MCF 10A (cell line): ENCODE results near the gene ELL2. TPM values are rescaled to one million over a fixed set of nuclear protein-coding genes. Genes with fewer than 3 reads are reported as not detected.

Source experiments
- BruUV-seq: library from RNA; stranded (reverse); fragments of 400-500 nt; replicated peaks from 2 replicates; lab custom pipeline; 2021; lab: Mats Ljungman, UMichigan
- CTCF ChIA-PET: fragments of 300-600 bp; sonication (Branson Sonifier 250); formaldehyde crosslinking; extraction: SDS; loops from one replicate; lab custom pipeline; 2021; ENCODE audit warnings: antibody characterized with exemption, inconsistent platforms; lab: Yijun Ruan, JAX
- POLR2A ChIA-PET: fragments of 300-600, 350-650 bp; sonication (Branson Sonifier 250); formaldehyde crosslinking; extraction: SDS; loops from one replicate; lab custom pipeline; 2020; ENCODE audit warnings: antibody characterized with exemption, inconsistent platforms; lab: Yijun Ruan, JAX
- DNase-seq: peaks from one replicate; pipeline ENCODE4 v3.0.0-alpha.2; 2018; ENCODE audit not compliant: unreplicated experiment
- H3K27ac Mint-ChIP-seq: one replicate; pipeline ENCODE4 v1.8.0; 2022; ENCODE audit warnings: mild to moderate bottlenecking, low read depth, mixed read lengths; ENCODE audit not compliant: unreplicated experiment
- H3K27me3 Mint-ChIP-seq: one replicate; pipeline ENCODE4 v1.8.0; 2022; ENCODE audit warnings: mixed read lengths; ENCODE audit not compliant: insufficient read depth, unreplicated experiment
- H3K36me3 Mint-ChIP-seq: one replicate; pipeline ENCODE4 v1.8.0; 2022; ENCODE audit warnings: mild to moderate bottlenecking, moderate library complexity, mixed read lengths; ENCODE audit not compliant: insufficient read depth, unreplicated experiment
- H3K4me1 Mint-ChIP-seq: one replicate; pipeline ENCODE4 v1.8.0; 2022; ENCODE audit warnings: mixed read lengths; ENCODE audit not compliant: insufficient read depth, unreplicated experiment
- H3K4me3 Mint-ChIP-seq: one replicate; pipeline ENCODE4 v1.8.0; 2022; ENCODE audit warnings: mild to moderate bottlenecking, moderate library complexity, mixed read lengths; ENCODE audit not compliant: unreplicated experiment
- H3K9me3 Mint-ChIP-seq: one replicate; pipeline ENCODE4 v1.8.0; 2022; ENCODE audit warnings: mixed read lengths; ENCODE audit not compliant: unreplicated experiment
- intact Hi-C: fragments of 100-400 bp; cut with micrococcal nuclease; formaldehyde crosslinking; loops from 2 replicates; pipeline ENCODE4 v1.14.1; 2022
- total RNA-seq: library from RNA; stranded (reverse); gene quantifications from 2 replicates; pipeline ENCODE4 v1.2.3, GENCODE V29; 2022
- TF ChIP-seq, protein P1 (sequence below): fragments of 200-600 bp; IDR thresholded peaks from one replicate; pipeline ENCODE4 v1.8.0; 2022; ENCODE audit warnings: antibody characterized with exemption, mild to moderate bottlenecking; ENCODE audit not compliant: unreplicated experiment

ELL2 gene
- total RNA-seq, 1 experiment from 2014 or later: 147 TPM

DNA sequence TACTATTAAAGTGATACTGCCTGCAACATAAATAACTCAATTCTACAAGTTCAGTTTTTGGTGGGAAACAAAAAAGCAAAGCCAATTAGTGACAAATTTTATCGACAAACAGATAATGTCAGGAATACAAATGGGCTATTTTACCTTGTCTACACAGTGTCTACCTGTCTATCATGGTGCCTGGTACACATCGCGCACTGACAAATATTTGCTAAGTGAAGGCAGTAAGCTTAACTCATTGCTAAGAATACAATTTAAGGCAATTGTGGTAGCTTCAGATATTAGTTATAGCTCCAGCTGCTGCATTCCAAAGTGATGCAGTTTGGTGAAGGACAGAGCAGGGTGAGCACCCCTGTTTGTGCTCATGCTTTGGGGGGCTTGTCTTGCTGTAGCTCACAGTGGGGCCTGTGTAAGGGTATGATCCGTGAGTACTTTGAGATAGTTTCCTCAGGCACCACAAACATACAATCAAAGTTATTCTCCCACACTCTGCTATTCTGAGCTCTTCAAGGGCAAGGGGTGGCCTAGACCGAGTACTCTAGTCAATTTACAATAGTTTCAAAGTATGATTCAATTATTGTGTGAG, 24.7 kb downstream of the ELL2 start:
- DNase-seq: no peak
- ChIA-PET POLR2A (interaction anchor here (0.5 to 1.0 kb wide), 3 partner anchors 10 to 22 kb away, joined by 3 to 4 read pairs (median 3); no protein-coding TSS in a partner anchor), CTCF (interaction anchor here (0.9 to 1.8 kb wide), 2 partner anchors 18 to 24 kb away, joined by 3 to 8 read pairs; partner anchors contain the start of gene ELL2)
- BruUV-seq: no TSS peak
- no peak overlapping the region for H3K4me3 Mint-ChIP-seq
- no peaks in the 10 kb centered on the region for H3K9me3 Mint-ChIP-seq
- peaks cover 48% of the 10 kb centered on the region for H3K36me3 Mint-ChIP-seq
- H3K4me1 Mint-ChIP-seq: peaks cover 23% of the 10 kb centered on the region
- no peaks in the 10 kb centered on the region for H3K27me3 Mint-ChIP-seq
- intact Hi-C loops: no loop called here
- H3K27ac Mint-ChIP-seq: no peak overlapping the region
- TF ChIP-seq, protein P1, sequence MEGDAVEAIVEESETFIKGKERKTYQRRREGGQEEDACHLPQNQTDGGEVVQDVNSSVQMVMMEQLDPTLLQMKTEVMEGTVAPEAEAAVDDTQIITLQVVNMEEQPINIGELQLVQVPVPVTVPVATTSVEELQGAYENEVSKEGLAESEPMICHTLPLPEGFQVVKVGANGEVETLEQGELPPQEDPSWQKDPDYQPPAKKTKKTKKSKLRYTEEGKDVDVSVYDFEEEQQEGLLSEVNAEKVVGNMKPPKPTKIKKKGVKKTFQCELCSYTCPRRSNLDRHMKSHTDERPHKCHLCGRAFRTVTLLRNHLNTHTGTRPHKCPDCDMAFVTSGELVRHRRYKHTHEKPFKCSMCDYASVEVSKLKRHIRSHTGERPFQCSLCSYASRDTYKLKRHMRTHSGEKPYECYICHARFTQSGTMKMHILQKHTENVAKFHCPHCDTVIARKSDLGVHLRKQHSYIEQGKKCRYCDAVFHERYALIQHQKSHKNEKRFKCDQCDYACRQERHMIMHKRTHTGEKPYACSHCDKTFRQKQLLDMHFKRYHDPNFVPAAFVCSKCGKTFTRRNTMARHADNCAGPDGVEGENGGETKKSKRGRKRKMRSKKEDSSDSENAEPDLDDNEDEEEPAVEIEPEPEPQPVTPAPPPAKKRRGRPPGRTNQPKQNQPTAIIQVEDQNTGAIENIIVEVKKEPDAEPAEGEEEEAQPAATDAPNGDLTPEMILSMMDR: no peak

DNA sequence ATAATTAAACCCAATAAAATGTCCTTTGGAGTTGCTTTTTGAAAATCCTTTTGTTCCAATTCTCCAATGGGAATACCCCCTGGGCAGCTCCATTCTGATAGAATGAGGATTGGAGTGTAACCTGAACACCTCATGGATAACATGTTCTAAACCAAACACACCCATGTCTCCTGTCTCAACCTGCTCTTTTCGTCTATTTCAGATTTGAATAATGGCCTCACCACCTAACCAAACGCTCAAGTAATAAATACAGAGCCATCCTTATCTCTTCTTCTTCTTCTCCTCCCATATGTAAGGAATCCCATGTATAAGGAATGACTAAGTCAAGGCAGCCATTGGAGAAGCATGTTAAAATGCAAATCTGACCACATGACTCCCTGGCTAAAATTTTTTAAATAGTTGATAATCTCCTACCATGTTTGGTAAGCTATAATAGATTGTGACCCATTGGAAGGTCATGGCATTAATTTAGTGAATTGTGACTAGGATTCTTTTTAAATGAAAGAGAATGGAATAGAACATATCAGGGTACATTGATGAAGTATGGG, 26.0 kb downstream of the ELL2 start:
- H3K36me3 Mint-ChIP-seq: peaks cover 53% of the 10 kb centered on the region
- CTCF ChIA-PET: interaction anchor here (0.5 to 1.8 kb wide), 4 partner anchors 10 to 400 kb away, joined by 3 to 8 read pairs (median 4); no protein-coding TSS in a partner anchor

DNA sequence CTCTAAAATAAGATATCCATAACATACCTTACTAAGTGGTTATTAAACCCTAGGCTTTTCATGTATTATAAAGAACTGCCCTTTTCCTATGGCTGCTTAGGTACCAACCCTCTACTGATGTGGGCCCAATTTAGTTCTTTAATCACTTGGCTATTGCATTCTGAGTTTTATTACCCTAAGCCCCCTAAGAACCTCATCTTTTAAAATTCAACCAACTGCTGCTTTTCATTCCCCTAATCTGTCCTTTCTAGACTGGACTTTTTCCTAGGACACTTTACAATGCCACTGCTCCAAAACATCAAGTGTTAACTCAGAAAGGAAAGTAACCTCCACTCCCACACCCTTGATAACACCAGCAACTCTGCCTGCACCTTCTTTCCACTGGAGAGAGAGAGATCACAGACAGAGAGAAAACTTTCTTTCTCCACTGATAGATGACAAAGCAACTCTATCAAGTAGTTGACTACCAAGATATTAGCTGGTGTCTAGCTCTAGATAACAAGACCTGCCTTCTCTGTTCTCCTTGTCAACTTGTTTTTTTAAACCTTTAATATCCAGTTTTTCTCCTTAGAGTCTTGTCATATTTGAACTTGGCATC, 27.3 kb downstream of the ELL2 start:
- no TSS peak for BruUV-seq
- intact Hi-C loops: no loop called here
- no peak overlapping the region for H3K4me3 Mint-ChIP-seq
- CTCF ChIA-PET: no interaction called here
- TF ChIP-seq, protein P1: no peak
- H3K4me1 Mint-ChIP-seq: peaks cover 36% of the 10 kb centered on the region
- POLR2A ChIA-PET: interaction anchor here (0.7 to 1.5 kb wide), 5 partner anchors 8 to 30 kb away, joined by 3 to 4 read pairs (median 4); no protein-coding TSS in a partner anchor
- H3K36me3 Mint-ChIP-seq: peaks cover 50% of the 10 kb centered on the region
- DNase-seq: no peak
- no peaks in the 10 kb centered on the region for H3K9me3 Mint-ChIP-seq
- no peak overlapping the region for H3K27ac Mint-ChIP-seq
- no peaks in the 10 kb centered on the region for H3K27me3 Mint-ChIP-seq

More for the DNA sequence above, 26.0 kb downstream of the ELL2 start:
- no peaks in the 10 kb centered on the region for H3K9me3 Mint-ChIP-seq
- H3K27ac Mint-ChIP-seq: no peak overlapping the region
- no peaks in the 10 kb centered on the region for H3K27me3 Mint-ChIP-seq
- H3K4me1 Mint-ChIP-seq: peaks cover 32% of the 10 kb centered on the region
- POLR2A ChIA-PET: interaction anchor here (0.6 to 1.8 kb wide), 10 partner anchors 10 to 1000 kb away, joined by 3 to 8 read pairs (median 4); partner anchors contain the start of gene LNPEP
- TF ChIP-seq, protein P1: no peak
- no TSS peak for BruUV-seq
- intact Hi-C loops: no loop called here
- no peak for DNase-seq
- no peak overlapping the region for H3K4me3 Mint-ChIP-seq

DNA sequence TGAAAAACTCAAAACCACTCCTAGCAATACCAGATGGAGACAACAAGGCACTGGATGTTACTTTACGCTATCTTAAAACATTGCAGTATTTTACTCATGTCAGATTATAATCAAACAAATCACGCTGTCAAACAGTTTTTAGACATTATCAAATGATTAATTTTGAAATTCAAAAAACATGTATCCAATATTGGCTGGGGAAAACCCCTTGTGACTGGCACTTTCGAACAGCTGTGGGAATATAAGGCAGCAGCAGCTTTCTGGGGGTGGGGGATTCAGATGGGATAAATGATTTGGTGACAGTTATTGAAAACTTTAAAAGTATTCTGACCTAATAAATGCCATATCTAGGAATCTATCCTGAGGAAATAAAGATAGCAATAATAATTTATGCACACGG, 28.7 kb downstream of the ELL2 start:
- no peak overlapping the region for H3K4me3 Mint-ChIP-seq
- ChIA-PET CTCF (interaction anchor here (0.6 to 0.7 kb wide), 2 partner anchors 49 to 730 kb away, joined by 4 to 5 read pairs; no protein-coding TSS in a partner anchor), POLR2A (interaction anchor here (1.0 to 1.4 kb wide), 2 partner anchors 8 to 11 kb away, joined by 4 to 5 read pairs; no protein-coding TSS in a partner anchor)
- no peak overlapping the region for H3K27ac Mint-ChIP-seq
- no peaks in the 10 kb centered on the region for H3K9me3 Mint-ChIP-seq
- TF ChIP-seq, protein P1: no peak
- DNase-seq: no peak
- peaks cover 44% of the 10 kb centered on the region for H3K36me3 Mint-ChIP-seq
- intact Hi-C loops: no loop called here
- no TSS peak for BruUV-seq
- peaks cover 38% of the 10 kb centered on the region for H3K4me1 Mint-ChIP-seq
- no peaks in the 10 kb centered on the region for H3K27me3 Mint-ChIP-seq
